ENCODE results near the gene CARMIL3. TPM values are rescaled to one million over a fixed set of nuclear protein-coding genes. Genes with fewer than 3 reads are reported as not detected.

CARMIL3 gene
- total and polyA plus RNA-seq, 2 of the 8 experiments (the other 6 are each of a cell fraction or from before 2014, with no cell fraction given): 6.0 to 9.0 TPM

GRCh38 chr14:24072436-24072835 is 20.6 kb downstream of the CARMIL3 start:
- Histone ChIP-seq H3K9ac (replicated peaks in 1 of 4; ENCODE audit: extremely low read depth in 1 of 4, low read depth in 3 of 4, low read length in 3 of 4) (no peak overlapping the region), H2BK120ac (replicated peaks; ENCODE audit: low read depth, low read length) (no peak overlapping the region), H4K5ac (ENCODE audit: insufficient read length, low read depth, low read length) (no peak overlapping the region), H3K23ac (ENCODE audit: insufficient read length) (no peak overlapping the region), H2BK15ac (ENCODE audit: low read length) (no peak overlapping the region), H3K79me2 (ENCODE audit: control insufficient read depth in 1 of 2, insufficient read depth in 2 of 2, low read length in 2 of 2) (no peaks in the 10 kb centered on the region), H4K8ac (ENCODE audit: extremely low read depth, insufficient read depth, low read length) (no peak overlapping the region), H3K14ac (ENCODE audit: insufficient read length) (no peak overlapping the region), H3K56ac (replicated peaks; ENCODE audit: insufficient read length, low read depth, low read length) (no peak overlapping the region), H3K4ac (replicated peaks; ENCODE audit: insufficient read length, low read depth, low read length) (no peak overlapping the region), H3K36me3 (ENCODE audit: control insufficient read depth in 2 of 4, insufficient read depth in 4 of 4, low read length in 3 of 4) (no peaks in the 10 kb centered on the region), H3K4me2 (ENCODE audit: insufficient read depth in 1 of 2, low read depth in 2 of 2, low read length in 2 of 2) (no peak overlapping the region), H3K9me3 (ENCODE audit: insufficient read depth in 2 of 2, low read depth in 1 of 2, low read length in 1 of 2) (no peaks in the 10 kb centered on the region), H2BK5ac (ENCODE audit: low read depth, low read length) (no peak overlapping the region), H3K4me3 (ENCODE audit: extremely low read depth in 1 of 4, insufficient read depth in 2 of 4, low read depth in 3 of 4, low read length in 4 of 4) (no peak overlapping the region), H3K4me1 (replicated peaks in 1 of 4; ENCODE audit: control insufficient read depth in 3 of 4, insufficient read depth in 4 of 4, low read length in 3 of 4) (peaks cover 0 to 1% (median 0%) of the 10 kb centered on the region in 4 experiments; a peak in 1 of 7 replicates), H3K27ac (ENCODE audit: low read depth, low read length) (no peak overlapping the region), H4K91ac (replicated peaks; ENCODE audit: insufficient read length, low read length) (no peak overlapping the region), H2AK5ac (ENCODE audit: low read depth, low read length) (no peak overlapping the region), H2BK12ac (ENCODE audit: low read depth, low read length) (no peak overlapping the region), H2AFZ (ENCODE audit: low read length) (no peak overlapping the region), H3K27me3 (replicated peaks in 1 of 4; ENCODE audit: control insufficient read depth in 3 of 4, extremely low read depth in 1 of 4, insufficient read depth in 3 of 4, low read length in 3 of 4) (no peaks in the 10 kb centered on the region; a peak in 1 of 7 replicates), H2BK20ac (ENCODE audit: low read length) (no peak overlapping the region), H3K79me1 (ENCODE audit: low read depth, low read length) (no peaks in the 10 kb centered on the region), H4K20me1 (replicated peaks in 1 of 2; ENCODE audit: control insufficient read depth in 1 of 2, insufficient read depth in 2 of 2, low read length in 2 of 2) (no peaks in the 10 kb centered on the region), H3K18ac (ENCODE audit: extremely low read depth, low read length) (no peak overlapping the region), H3K23me2 (ENCODE audit: low read depth, low read length) (no peaks in the 10 kb centered on the region)
- ChIA-PET CTCF (ENCODE audit: partially characterized antibody) (interaction anchor here (0.9 to 23.8 kb wide), 6 partner anchors 10 to 37 kb away, joined by 3 to 316 read pairs (median 8); partner anchors contain the start of gene PCK2), POLR2A (ENCODE audit: partially characterized antibody) (interaction anchor here (1.0 to 27.2 kb wide), 6 partner anchors 9 to 109 kb away, joined by 3 to 626 read pairs (median 4); partner anchors contain the start of gene PCK2)
- FAIRE-seq (no peak), DNase-seq (ENCODE audit: low read depth in 1 of 2, low spot score in 2 of 2) (no peak)
- TF ChIP-seq SP2 (IDR thresholded peaks at IDR 0.05; ENCODE audit: low read length): no peak
- TF ChIP-seq ZNF274 (IDR thresholded peaks at IDR 0.05; ENCODE audit: borderline replicate concordance, extremely low read depth, low read length): no peak
- TF ChIP-seq, protein P1, sequence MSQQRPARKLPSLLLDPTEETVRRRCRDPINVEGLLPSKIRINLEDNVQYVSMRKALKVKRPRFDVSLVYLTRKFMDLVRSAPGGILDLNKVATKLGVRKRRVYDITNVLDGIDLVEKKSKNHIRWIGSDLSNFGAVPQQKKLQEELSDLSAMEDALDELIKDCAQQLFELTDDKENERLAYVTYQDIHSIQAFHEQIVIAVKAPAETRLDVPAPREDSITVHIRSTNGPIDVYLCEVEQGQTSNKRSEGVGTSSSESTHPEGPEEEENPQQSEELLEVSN (IDR thresholded peaks at IDR 0.05): no peak
- no peak for TF ChIP-seq SIX5 (IDR thresholded peaks at IDR 0.05; ENCODE audit: low read depth, low read length)
- peak; percentile 50; the same call in 1 of the 2 replicates for TF ChIP-seq MAFK (IDR thresholded peaks at IDR 0.05; ENCODE audit: low read depth, low read length)
- no peak for TF ChIP-seq RXRA (IDR thresholded peaks at IDR 0.05; ENCODE audit: insufficient read depth, low read depth, low read length)
- no peak for TF ChIP-seq CBX5 (IDR thresholded peaks at IDR 0.05; ENCODE audit: low read depth, low read length)
- no peak for TF ChIP-seq TAF1 (IDR thresholded peaks at IDR 0.05; ENCODE audit: low read depth, low read length)
- WGBS, 2 experiments (ENCODE audit: extremely low coverage in 1 of 2, insufficient coverage in 1 of 2, insufficient read length in 1 of 2, insufficient replicate concordance in 2 of 2, low coverage in 1 of 2, low lambda C conversion rate in 2 of 2, missing lambda C conversion rate in 1 of 2): 85% methylated on average over 7 of the region's 7 CpGs; no CpG with 5 or more reads in 1 of the 2 experiments

All from H1 (cell line).